ENCODE data around the gene EHMT1. TPM values are rescaled to one million over a fixed set of nuclear protein-coding genes. Genes with fewer than 3 reads are reported as not detected.

EHMT1 gene
- total RNA-seq, 1 experiment from 2014 or later, result 112 TPM

DNA sequence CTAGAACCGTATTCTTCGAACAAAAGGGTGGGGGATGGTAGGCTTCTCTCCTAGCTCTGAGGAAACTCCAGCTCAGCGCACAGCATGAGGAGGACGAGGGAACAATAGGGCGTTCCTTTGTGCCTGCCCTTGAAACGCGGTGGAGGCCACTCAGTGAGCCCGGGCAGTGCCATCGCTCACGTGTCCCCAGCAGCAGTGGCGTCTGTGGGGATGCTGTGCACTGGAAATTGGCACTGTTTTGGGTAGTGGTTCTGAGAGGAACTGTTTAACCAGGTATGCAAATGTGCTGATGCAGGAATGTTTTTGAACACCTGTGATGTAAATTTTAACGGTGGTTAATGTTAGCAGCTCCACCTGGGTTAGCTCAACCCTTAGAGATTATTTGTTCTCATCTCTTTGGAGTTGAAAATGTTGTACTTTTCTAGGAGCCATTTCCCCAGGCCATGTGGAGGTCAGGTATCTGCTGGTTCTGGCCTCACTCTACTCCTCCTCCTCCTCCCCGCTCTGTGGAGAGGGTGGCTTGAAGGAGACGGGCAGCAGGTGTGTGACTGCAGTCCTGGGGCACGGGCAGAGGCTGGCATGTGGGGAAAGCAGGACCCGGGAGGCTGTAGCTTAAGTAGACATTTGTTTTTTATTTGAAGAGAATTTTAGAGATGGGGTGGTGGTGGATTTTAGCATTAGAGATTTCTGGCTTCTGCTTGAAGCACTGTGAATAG, 48.3 kb downstream of the EHMT1 start:
- H4K5ac ChIP-seq (ENCODE audit: insufficient read length, low read depth, low read length), result no peak overlapping the region
- no peak overlapping the region; the same call in 1 of the 2 replicates for H3K4ac ChIP-seq (ENCODE audit: low read depth, low read length)
- H2BK20ac ChIP-seq (ENCODE audit: low read depth, low read length, poor library complexity, severe bottlenecking), result no peak overlapping the region
- Mint-ChIP-seq H3K36me3 (ENCODE audit: insufficient read depth in 1 of 3, low read depth in 3 of 3) (peaks cover 10 to 25% (median 23%) of the 10 kb centered on the region in 3 experiments), H3K9me3 (no peaks in the 10 kb centered on the region; a peak in 2 of 5 replicates), H3K4me1 (peaks cover 79 to 90% of the 10 kb centered on the region in 2 experiments), H3K27ac (peak overlapping the region; percentile 98), H3K27me3 (ENCODE audit: low read depth) (no peaks in the 10 kb centered on the region), H3K4me3 (peak overlapping the region; percentile 46 to 51)
- H4K20me1 ChIP-seq (ENCODE audit: control insufficient read depth, insufficient read depth, insufficient read length), result peaks cover 7% of the 10 kb centered on the region
- no peak overlapping the region for H3K23ac ChIP-seq (ENCODE audit: insufficient read length, low read depth, low read length)
- WGBS (ENCODE audit: extremely low coverage, insufficient read length, low lambda C conversion rate), result no CpG with 5 or more reads among the region's 16 CpGs
- H3K79me2 ChIP-seq (ENCODE audit: insufficient read depth, low read length), result peaks cover 15% of the 10 kb centered on the region; the same call in 1 of the 2 replicates
- H2AK5ac ChIP-seq (ENCODE audit: insufficient read length, low read length), result no peak overlapping the region
- no peak overlapping the region for H4K8ac ChIP-seq (replicated peaks; ENCODE audit: insufficient read length, low read depth, low read length)
- no peak overlapping the region for H3K56ac ChIP-seq (ENCODE audit: insufficient read length, low read depth, low read length)
- DNase-seq, result peak; percentile 87
- H3T11ph ChIP-seq (ENCODE audit: low read length), result no peak overlapping the region
- H2BK5ac ChIP-seq (ENCODE audit: insufficient read length, low read length), result no peak overlapping the region
- no peak overlapping the region for H2AFZ ChIP-seq (ENCODE audit: low read length)
- no peaks in the 10 kb centered on the region for H3K9me3 ChIP-seq (ENCODE audit: control insufficient read depth, low read depth, low read length)
- peaks cover 4% of the 10 kb centered on the region for H3K23me2 ChIP-seq (ENCODE audit: insufficient read length, low read depth, low read length, poor library complexity, severe bottlenecking)
- peaks cover 24% of the 10 kb centered on the region; the same call in 1 of the 2 replicates for H3K4me1 ChIP-seq (ENCODE audit: insufficient read depth, low read length)
- H3K9ac ChIP-seq (ENCODE audit: extremely low read depth, insufficient read length, low read length), result no peak overlapping the region
- H3K14ac ChIP-seq (ENCODE audit: insufficient read depth, low read length), result peak overlapping the region; percentile 67; the same call in 1 of the 2 replicates
- no peaks in the 10 kb centered on the region for H3K27me3 ChIP-seq (ENCODE audit: insufficient read depth, low read length)
- peak overlapping the region; percentile 78 for H3K27ac ChIP-seq (ENCODE audit: insufficient read length, low read depth, low read length)
- H3K4me2 ChIP-seq (ENCODE audit: insufficient read depth, insufficient read length, low read length), result peak overlapping the region; percentile 1
- peak overlapping the region; percentile 83 for H2BK12ac ChIP-seq (ENCODE audit: insufficient read length, low read depth, low read length)
- H2BK120ac ChIP-seq (ENCODE audit: low read depth, low read length, poor library complexity, severe bottlenecking), result no peak overlapping the region
- TF ChIP-seq, protein P1, sequence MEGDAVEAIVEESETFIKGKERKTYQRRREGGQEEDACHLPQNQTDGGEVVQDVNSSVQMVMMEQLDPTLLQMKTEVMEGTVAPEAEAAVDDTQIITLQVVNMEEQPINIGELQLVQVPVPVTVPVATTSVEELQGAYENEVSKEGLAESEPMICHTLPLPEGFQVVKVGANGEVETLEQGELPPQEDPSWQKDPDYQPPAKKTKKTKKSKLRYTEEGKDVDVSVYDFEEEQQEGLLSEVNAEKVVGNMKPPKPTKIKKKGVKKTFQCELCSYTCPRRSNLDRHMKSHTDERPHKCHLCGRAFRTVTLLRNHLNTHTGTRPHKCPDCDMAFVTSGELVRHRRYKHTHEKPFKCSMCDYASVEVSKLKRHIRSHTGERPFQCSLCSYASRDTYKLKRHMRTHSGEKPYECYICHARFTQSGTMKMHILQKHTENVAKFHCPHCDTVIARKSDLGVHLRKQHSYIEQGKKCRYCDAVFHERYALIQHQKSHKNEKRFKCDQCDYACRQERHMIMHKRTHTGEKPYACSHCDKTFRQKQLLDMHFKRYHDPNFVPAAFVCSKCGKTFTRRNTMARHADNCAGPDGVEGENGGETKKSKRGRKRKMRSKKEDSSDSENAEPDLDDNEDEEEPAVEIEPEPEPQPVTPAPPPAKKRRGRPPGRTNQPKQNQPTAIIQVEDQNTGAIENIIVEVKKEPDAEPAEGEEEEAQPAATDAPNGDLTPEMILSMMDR (conservative IDR thresholded peaks at IDR 0.05), result no peak
- no peak overlapping the region for H4K91ac ChIP-seq (ENCODE audit: insufficient read length, low read depth, low read length)
- peak overlapping the region; percentile 86 for H3K18ac ChIP-seq (ENCODE audit: insufficient read length, low read depth, low read length)
- no peaks in the 10 kb centered on the region for H3K79me1 ChIP-seq (ENCODE audit: insufficient read depth, low read depth, low read length, poor library complexity, severe bottlenecking)
- H2BK15ac ChIP-seq (ENCODE audit: low read depth, low read length), result no peak overlapping the region

All from H9 (cell line).